ENCODE results near the gene SLC40A1. TPM values are rescaled to one million over a fixed set of nuclear protein-coding genes. Genes with fewer than 3 reads are reported as not detected.

The SLC40A1 gene
- total and polyA plus RNA-seq, 4 donors = 97.4 to 572 (median 168) TPM

- DNase-seq (ENCODE audit: low spot score) = no peak
- H3K4me1 ChIP-seq (ENCODE audit: control insufficient read depth in 4 of 4, insufficient read depth in 4 of 4, low read length in 3 of 4) = no peaks in the 10 kb centered on the region
- no peak overlapping the region for H3K4me3 ChIP-seq (ENCODE audit: low read depth in 1 of 3, low read length in 3 of 3)
- no peak overlapping the region for H3K9ac ChIP-seq (ENCODE audit: low read depth in 1 of 2, low read length in 2 of 2)
- TF ChIP-seq HNF4G (IDR thresholded peaks at IDR 0.05) (no peak), FOXA1 (IDR thresholded peaks at IDR 0.05) (no peak), HNF4A (conservative IDR thresholded peaks at IDR 0.05) (no peak), RAD21 (IDR thresholded peaks at IDR 0.05) (no peak), SP1 (IDR thresholded peaks at IDR 0.05) (no peak), JUND (IDR thresholded peaks at IDR 0.05) (no peak), TAF1 (conservative IDR thresholded peaks at IDR 0.05) (no peak), FOXA2 (IDR thresholded peaks at IDR 0.05) (no peak), YY1 (IDR thresholded peaks at IDR 0.05) (no peak), EGR1 (IDR thresholded peaks at IDR 0.05; ENCODE audit: low read depth in 2 of 2) (no peak), RXRA (IDR thresholded peaks at IDR 0.05) (no peak), NR2F2 (IDR thresholded peaks at IDR 0.05) (no peak), GABPA (IDR thresholded peaks at IDR 0.05 in 1 of 2, conservative IDR thresholded peaks at IDR 0.05 in 1 of 2) (no peak)
- TF ChIP-seq, protein P1, sequence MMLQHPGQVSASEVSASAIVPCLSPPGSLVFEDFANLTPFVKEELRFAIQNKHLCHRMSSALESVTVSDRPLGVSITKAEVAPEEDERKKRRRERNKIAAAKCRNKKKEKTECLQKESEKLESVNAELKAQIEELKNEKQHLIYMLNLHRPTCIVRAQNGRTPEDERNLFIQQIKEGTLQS (IDR thresholded peaks at IDR 0.05) = no peak
- TF ChIP-seq, protein P2, sequence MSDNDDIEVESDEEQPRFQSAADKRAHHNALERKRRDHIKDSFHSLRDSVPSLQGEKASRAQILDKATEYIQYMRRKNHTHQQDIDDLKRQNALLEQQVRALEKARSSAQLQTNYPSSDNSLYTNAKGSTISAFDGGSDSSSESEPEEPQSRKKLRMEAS (IDR thresholded peaks at IDR 0.05) = no peak
- TF ChIP-seq, protein P3, sequence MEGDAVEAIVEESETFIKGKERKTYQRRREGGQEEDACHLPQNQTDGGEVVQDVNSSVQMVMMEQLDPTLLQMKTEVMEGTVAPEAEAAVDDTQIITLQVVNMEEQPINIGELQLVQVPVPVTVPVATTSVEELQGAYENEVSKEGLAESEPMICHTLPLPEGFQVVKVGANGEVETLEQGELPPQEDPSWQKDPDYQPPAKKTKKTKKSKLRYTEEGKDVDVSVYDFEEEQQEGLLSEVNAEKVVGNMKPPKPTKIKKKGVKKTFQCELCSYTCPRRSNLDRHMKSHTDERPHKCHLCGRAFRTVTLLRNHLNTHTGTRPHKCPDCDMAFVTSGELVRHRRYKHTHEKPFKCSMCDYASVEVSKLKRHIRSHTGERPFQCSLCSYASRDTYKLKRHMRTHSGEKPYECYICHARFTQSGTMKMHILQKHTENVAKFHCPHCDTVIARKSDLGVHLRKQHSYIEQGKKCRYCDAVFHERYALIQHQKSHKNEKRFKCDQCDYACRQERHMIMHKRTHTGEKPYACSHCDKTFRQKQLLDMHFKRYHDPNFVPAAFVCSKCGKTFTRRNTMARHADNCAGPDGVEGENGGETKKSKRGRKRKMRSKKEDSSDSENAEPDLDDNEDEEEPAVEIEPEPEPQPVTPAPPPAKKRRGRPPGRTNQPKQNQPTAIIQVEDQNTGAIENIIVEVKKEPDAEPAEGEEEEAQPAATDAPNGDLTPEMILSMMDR (IDR thresholded peaks at IDR 0.05; ENCODE audit: low read depth, low read length, missing input control) = no peak
- TF ChIP-seq, protein P4, sequence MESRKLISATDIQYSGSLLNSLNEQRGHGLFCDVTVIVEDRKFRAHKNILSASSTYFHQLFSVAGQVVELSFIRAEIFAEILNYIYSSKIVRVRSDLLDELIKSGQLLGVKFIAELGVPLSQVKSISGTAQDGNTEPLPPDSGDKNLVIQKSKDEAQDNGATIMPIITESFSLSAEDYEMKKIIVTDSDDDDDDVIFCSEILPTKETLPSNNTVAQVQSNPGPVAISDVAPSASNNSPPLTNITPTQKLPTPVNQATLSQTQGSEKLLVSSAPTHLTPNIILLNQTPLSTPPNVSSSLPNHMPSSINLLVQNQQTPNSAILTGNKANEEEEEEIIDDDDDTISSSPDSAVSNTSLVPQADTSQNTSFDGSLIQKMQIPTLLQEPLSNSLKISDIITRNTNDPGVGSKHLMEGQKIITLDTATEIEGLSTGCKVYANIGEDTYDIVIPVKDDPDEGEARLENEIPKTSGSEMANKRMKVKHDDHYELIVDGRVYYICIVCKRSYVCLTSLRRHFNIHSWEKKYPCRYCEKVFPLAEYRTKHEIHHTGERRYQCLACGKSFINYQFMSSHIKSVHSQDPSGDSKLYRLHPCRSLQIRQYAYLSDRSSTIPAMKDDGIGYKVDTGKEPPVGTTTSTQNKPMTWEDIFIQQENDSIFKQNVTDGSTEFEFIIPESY (IDR thresholded peaks at IDR 0.05) = no peak
- TF ChIP-seq, protein P5, sequence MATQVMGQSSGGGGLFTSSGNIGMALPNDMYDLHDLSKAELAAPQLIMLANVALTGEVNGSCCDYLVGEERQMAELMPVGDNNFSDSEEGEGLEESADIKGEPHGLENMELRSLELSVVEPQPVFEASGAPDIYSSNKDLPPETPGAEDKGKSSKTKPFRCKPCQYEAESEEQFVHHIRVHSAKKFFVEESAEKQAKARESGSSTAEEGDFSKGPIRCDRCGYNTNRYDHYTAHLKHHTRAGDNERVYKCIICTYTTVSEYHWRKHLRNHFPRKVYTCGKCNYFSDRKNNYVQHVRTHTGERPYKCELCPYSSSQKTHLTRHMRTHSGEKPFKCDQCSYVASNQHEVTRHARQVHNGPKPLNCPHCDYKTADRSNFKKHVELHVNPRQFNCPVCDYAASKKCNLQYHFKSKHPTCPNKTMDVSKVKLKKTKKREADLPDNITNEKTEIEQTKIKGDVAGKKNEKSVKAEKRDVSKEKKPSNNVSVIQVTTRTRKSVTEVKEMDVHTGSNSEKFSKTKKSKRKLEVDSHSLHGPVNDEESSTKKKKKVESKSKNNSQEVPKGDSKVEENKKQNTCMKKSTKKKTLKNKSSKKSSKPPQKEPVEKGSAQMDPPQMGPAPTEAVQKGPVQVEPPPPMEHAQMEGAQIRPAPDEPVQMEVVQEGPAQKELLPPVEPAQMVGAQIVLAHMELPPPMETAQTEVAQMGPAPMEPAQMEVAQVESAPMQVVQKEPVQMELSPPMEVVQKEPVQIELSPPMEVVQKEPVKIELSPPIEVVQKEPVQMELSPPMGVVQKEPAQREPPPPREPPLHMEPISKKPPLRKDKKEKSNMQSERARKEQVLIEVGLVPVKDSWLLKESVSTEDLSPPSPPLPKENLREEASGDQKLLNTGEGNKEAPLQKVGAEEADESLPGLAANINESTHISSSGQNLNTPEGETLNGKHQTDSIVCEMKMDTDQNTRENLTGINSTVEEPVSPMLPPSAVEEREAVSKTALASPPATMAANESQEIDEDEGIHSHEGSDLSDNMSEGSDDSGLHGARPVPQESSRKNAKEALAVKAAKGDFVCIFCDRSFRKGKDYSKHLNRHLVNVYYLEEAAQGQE (IDR thresholded peaks at IDR 0.05) = no peak
- no peak overlapping the region for H3K27ac ChIP-seq (ENCODE audit: low read depth in 1 of 2, low read length in 2 of 2)
- no peaks in the 10 kb centered on the region for H3K27me3 ChIP-seq (ENCODE audit: control insufficient read depth in 4 of 4, insufficient read depth in 4 of 4, low read length in 3 of 4)
- H3K9me3 ChIP-seq (ENCODE audit: control insufficient read depth in 4 of 4, low read length in 3 of 4) = no peaks in the 10 kb centered on the region
- no peaks in the 10 kb centered on the region for H3K36me3 ChIP-seq (ENCODE audit: control insufficient read depth in 4 of 4, insufficient read depth in 3 of 4, low read depth in 1 of 4, low read length in 3 of 4)
Measured at GRCh38 chr2:189621781-189622180, 41.2 kb upstream of the SLC40A1 start.
